ENCODE results near the gene SLC17A7.

The SLC17A7 gene

GRCh38 chr19:49403404-49404187, 37.7 kb downstream of the SLC17A7 start:
- no peak for DNase-seq

GRCh38 chr19:49400029-49400428, 41.3 kb downstream of the SLC17A7 start:
- no peak for DNase-seq

- DNase-seq, result no peak
Measured at GRCh38 chr19:49398931-49399330, 42.4 kb downstream of the SLC17A7 start.

- DNase-seq, result no peak
Measured at GRCh38 chr19:49398001-49398615, 43.2 kb downstream of the SLC17A7 start.

- DNase-seq, result no peak
Measured at GRCh38 chr19:49396738-49397505, 44.4 kb downstream of the SLC17A7 start.

- DNase-seq, result peak in 1 of 2 experiments; percentile 45
Measured at GRCh38 chr19:49395581-49396407, 45.5 kb downstream of the SLC17A7 start.

GRCh38 chr19:49393881-49394280, 47.4 kb downstream of the SLC17A7 start:
- no peak for DNase-seq

GRCh38 chr19:49391581-49392399, 49.5 kb downstream of the SLC17A7 start:
- DNase-seq, result peak; percentile 42 to 89

GRCh38 chr19:49390929-49391359, 50.4 kb downstream of the SLC17A7 start:
- DNase-seq, result no peak

- DNase-seq, result no peak
Measured at GRCh38 chr19:49390131-49390928, 51.0 kb downstream of the SLC17A7 start.

GRCh38 chr19:49389406-49389805, 51.9 kb downstream of the SLC17A7 start:
- no peak for DNase-seq

GRCh38 chr19:49387936-49388372, 53.4 kb downstream of the SLC17A7 start, which contains the start of gene KASH5:
KASH5 (plus strand) TSS chr19:49388249; CDS start chr19:49390884, 2,635 bp downstream.
- DNase-seq, result no peak

GRCh38 chr19:49383599-49383998, 57.7 kb downstream of the SLC17A7 start:
- DNase-seq, result no peak

GRCh38 chr19:49382639-49383038, 58.7 kb downstream of the SLC17A7 start:
- no peak for DNase-seq

GRCh38 chr19:49380391-49380790, 60.9 kb downstream of the SLC17A7 start:
- no peak for DNase-seq
